Natural killer cell (primary cell): ENCODE measurements around the gene RPL29. TPM values are rescaled to one million over a fixed set of nuclear protein-coding genes. Genes with fewer than 3 reads are reported as not detected.
"Not testable (repeated sequence)": the region's sequence is repeated elsewhere in the genome, so short reads cannot be mapped to it uniquely, and the experiment has no call there.

Experiments used
- ATAC-seq, 3 donors: fragments of 150-1000 bp in 2 of 3; fragments of 200-7000 bp in 1 of 3; cut with Tn5 transposase; 1 replicate in 1 of 3; 2 replicates in 2 of 3; pipeline ENCODE4 v1.10.0; 2021; ENCODE audit warnings: mild to moderate bottlenecking in 2 of 3, moderate library complexity in 2 of 3
- DNase-seq, 2 donors: peaks; one replicate each; pipeline versions ENCODE4 v3.0.0 to v3.0.0-alpha.2; 2013 to 2021; ENCODE audit warnings: mixed read lengths in 1 of 2
- H3K27ac ChIP-seq: one replicate; pipeline ENCODE4 v1.5.1; 2013; ENCODE audit warnings: mild to moderate bottlenecking, low read length
- H3K27me3 ChIP-seq: one replicate; pipeline ENCODE4 v1.6.1; 2013; ENCODE audit warnings: low read length; ENCODE audit not compliant: control insufficient read depth, insufficient read depth
- H3K36me3 ChIP-seq: one replicate; pipeline ENCODE4 v1.6.1; 2013; ENCODE audit warnings: low read length; ENCODE audit not compliant: control insufficient read depth, insufficient read depth
- H3K4me1 ChIP-seq: one replicate; pipeline ENCODE4 v1.6.1; 2013; ENCODE audit warnings: low read length; ENCODE audit not compliant: control insufficient read depth, insufficient read depth
- H3K4me3 ChIP-seq: one replicate; pipeline ENCODE4 v1.5.1; 2013; ENCODE audit warnings: low read length
- H3K9me3 ChIP-seq: one replicate; pipeline ENCODE4 v1.6.1; 2013; ENCODE audit warnings: low read length; ENCODE audit not compliant: control insufficient read depth, insufficient read depth
- H3K27ac Mint-ChIP-seq, 2 donors: one replicate each; pipeline ENCODE4 v1.8.0; 2022; ENCODE audit warnings: mild to moderate bottlenecking in 2 of 2, mixed read lengths in 2 of 2, moderate library complexity in 1 of 2
- H3K27me3 Mint-ChIP-seq, 2 donors: one replicate each; pipeline ENCODE4 v1.8.0; 2022; ENCODE audit warnings: low read depth in 2 of 2, mixed read lengths in 2 of 2
- H3K36me3 Mint-ChIP-seq: one replicate; pipeline ENCODE4 v1.8.0; 2022; ENCODE audit warnings: mixed read lengths
- H3K4me1 Mint-ChIP-seq, 2 donors: one replicate each; pipeline ENCODE4 v1.8.0; 2022; ENCODE audit warnings: mixed read lengths in 2 of 2
- H3K4me3 Mint-ChIP-seq: one replicate; pipeline ENCODE4 v1.8.0; 2022; ENCODE audit warnings: mild to moderate bottlenecking, moderate library complexity, mixed read lengths
- H3K9me3 Mint-ChIP-seq, 2 donors: one replicate each; pipeline ENCODE4 v1.8.0; 2022; ENCODE audit warnings: mixed read lengths in 2 of 2
- WGBS: methylation state at CpG from one replicate; pipeline ENCODE4 v1.1.7; 2013; ENCODE audit warnings: missing lambda C conversion rate; ENCODE audit not compliant: insufficient coverage; 5-methylcytosine and 5-hydroxymethylcytosine counted together
- intact Hi-C: fragments of 100-400 bp; cut with micrococcal nuclease; formaldehyde crosslinking; loops from one replicate; pipeline ENCODE4 v1.14.2; 2022
- total RNA-seq, 4 donors: library from RNA; stranded (reverse); fragments of 120-200 nt in 1 of 4; gene quantifications; one replicate each; pipeline versions ENCODE4 v1.2.3 to v1.2.4, GENCODE V29; 2013 to 2022
- TF ChIP-seq, protein P1 (sequence below): fragments of 200-600 bp; IDR thresholded peaks from one replicate; pipeline ENCODE4 v1.8.0; 2022; ENCODE audit warnings: antibody characterized with exemption

The RPL29 gene
- total RNA-seq, 3 donors from 2014 or later (not counting 1 experiment from before 2014, with no cell fraction given): 486 to 819 (median 797) TPM

DNA sequence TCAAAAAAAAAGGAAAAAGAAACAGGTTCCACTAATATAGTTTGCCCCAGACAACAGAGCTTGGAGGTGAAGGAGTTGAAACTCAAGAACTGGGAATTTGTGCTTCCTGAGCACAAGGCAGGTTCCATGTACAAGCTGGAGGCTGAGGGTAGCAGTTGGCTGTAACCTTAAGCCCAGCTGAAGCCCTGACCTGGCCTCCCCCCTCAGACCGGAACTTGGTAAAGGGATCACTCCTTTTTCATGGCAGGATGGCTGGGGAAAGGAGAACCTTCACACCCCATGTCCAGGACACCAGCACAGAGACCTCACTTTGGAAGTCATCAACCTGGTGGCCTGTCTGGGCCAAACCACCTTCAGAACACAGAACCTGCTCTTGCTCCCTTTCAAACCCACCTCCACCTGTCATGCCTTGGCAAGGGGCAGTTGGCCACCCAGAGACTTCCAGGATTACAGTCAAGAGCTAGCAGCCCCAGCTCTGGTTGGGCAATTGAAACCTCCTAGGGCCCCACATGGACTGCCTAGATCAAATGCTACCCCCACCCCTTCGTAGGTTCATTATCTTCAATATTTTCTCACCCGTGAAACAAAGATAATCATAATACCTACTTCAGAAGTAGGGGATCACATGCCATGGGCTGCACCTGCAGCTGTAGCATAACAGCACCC is 3.5 kb downstream of the RPL29 start:
- TF ChIP-seq, protein P1, sequence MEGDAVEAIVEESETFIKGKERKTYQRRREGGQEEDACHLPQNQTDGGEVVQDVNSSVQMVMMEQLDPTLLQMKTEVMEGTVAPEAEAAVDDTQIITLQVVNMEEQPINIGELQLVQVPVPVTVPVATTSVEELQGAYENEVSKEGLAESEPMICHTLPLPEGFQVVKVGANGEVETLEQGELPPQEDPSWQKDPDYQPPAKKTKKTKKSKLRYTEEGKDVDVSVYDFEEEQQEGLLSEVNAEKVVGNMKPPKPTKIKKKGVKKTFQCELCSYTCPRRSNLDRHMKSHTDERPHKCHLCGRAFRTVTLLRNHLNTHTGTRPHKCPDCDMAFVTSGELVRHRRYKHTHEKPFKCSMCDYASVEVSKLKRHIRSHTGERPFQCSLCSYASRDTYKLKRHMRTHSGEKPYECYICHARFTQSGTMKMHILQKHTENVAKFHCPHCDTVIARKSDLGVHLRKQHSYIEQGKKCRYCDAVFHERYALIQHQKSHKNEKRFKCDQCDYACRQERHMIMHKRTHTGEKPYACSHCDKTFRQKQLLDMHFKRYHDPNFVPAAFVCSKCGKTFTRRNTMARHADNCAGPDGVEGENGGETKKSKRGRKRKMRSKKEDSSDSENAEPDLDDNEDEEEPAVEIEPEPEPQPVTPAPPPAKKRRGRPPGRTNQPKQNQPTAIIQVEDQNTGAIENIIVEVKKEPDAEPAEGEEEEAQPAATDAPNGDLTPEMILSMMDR: no peak
- Mint-ChIP-seq H3K4me3 (no peak overlapping the region), H3K27me3 (no peaks in the 10 kb centered on the region), H3K4me1 (peaks cover 23 to 42% of the 10 kb centered on the region in 2 donors), H3K9me3 (no peaks in the 10 kb centered on the region), H3K36me3 (no peaks in the 10 kb centered on the region), H3K27ac (no peak overlapping the region)
- Histone ChIP-seq H3K27me3 (no peaks in the 10 kb centered on the region), H3K4me3 (no peak overlapping the region), H3K27ac (no peak overlapping the region), H3K36me3 (peaks cover 22% of the 10 kb centered on the region), H3K4me1 (peaks cover 20% of the 10 kb centered on the region), H3K9me3 (no peaks in the 10 kb centered on the region)
- WGBS: 98% methylated on average over 3 of the region's 3 CpGs
- no peak for DNase-seq
- no peak for ATAC-seq
- intact Hi-C loops: no loop called here

DNA sequence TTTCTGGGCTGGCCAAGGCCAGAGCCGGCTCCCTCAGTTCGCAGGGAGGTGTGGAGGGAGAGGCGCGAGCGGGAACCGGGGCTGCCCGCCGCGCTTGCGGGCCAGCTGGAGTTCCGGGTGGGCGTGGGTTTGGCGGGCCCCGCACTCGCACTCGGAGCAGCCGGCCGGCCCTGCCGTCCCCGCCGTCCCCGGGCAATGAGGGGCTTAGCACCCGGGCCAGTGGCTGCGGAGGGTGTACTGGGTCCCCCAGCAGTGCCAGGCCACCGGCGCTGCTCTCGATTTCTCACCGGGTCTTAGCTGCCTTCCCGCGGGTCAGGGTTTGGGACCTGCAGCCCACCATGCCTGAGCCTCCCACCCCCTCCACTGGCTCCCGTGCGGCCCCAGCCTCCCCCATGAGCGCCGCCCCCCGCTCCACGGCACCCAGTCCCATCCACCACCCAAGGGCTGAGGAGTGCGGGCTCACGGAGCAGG is 5.2 kb downstream of the RPL29 start:
- H3K9me3 ChIP-seq, ATAC-seq, H3K27ac ChIP-seq, H3K27me3 Mint-ChIP-seq, H3K4me3 Mint-ChIP-seq, H3K9me3 Mint-ChIP-seq, H3K27ac Mint-ChIP-seq, DNase-seq, H3K27me3 ChIP-seq, intact Hi-C loops, H3K36me3 Mint-ChIP-seq, H3K4me3 ChIP-seq: not testable (repeated sequence)
- peaks cover 19 to 37% of the 10 kb centered on the region in 2 donors for H3K4me1 Mint-ChIP-seq
- H3K36me3 ChIP-seq: peaks cover 22% of the 10 kb centered on the region
- 96% methylated on average over 36 of the region's 38 CpGs for WGBS
- H3K4me1 ChIP-seq: peaks cover 16% of the 10 kb centered on the region

DNA sequence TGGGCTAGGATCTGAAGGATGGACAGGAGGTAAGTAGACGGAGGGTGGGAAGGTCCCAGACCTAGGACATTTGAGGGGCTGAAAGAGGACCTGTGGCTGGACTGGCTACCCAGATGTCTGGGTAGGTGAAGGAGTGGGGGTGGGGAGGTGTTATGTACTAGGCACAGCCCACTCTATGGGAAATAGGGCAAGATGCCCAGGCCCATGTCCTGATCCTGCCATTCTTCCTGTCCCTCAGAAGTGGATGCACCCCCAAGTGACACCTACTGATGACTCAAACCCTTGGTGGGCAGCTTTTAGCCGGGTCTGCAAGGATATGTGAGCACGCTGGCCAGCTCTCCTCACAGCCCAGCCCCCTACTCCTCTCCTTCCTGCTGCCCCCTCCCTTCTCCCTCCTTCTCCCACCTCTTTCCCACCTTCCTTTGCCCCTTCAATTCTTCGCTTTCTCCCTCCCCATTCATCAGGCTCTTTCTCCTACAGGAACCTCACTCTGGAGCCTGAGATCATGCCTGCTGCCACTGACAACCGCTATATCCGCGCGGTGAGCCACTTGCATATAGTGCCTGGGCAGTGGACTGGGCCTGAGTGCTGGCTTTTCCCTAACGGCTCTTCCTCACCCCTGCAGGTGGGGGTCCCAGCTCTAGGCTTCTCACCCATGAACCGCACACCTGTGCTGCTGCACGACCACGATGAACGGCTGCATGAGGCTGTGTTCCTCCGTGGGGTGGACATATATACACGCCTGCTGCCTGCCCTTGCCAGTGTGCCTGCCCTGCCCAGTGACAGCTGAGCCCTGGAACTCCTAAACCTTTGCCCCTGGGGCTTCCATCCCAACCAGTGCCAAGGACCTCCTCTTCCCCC is 7.2 kb downstream of the RPL29 start:
- H3K4me1 Mint-ChIP-seq: peaks cover 8 to 22% of the 10 kb centered on the region in 2 donors
- TF ChIP-seq, protein P1: no peak
- H3K27me3 ChIP-seq: no peaks in the 10 kb centered on the region

DNA sequence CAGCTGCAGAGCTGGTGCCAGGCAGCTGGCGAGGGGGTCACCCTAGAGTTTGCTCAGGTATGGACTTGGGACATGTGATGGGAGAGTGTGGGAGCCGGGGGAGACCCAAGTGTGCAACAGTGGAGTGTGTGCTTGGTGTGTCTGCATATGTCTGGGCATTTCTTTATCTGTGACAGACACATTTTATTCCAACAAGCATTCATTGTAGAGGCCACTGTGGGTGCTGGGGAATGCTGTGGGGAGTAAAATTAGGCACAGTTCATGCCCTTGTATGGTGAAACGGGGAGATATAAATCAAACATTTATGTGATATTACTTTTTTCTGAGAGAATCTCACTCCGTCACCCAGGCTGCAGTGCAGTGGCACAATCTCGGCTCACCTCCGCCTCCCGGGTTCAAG is 8.1 kb downstream of the RPL29 start:
- Mint-ChIP-seq H3K9me3 (no peaks in the 10 kb centered on the region), H3K27me3 (no peaks in the 10 kb centered on the region), H3K4me1 (peaks cover 13 to 28% of the 10 kb centered on the region in 2 donors), H3K36me3 (no peaks in the 10 kb centered on the region), H3K27ac (peak overlapping the region in 1 of 2 donors; percentile 46), H3K4me3 (no peak overlapping the region)
- H3K9me3 ChIP-seq: no peaks in the 10 kb centered on the region
- ATAC-seq (no peak), DNase-seq (no peak)
- H3K36me3 ChIP-seq: peaks cover 3% of the 10 kb centered on the region
- TF ChIP-seq, protein P1: no peak
- WGBS: 95% methylated on average over 7 of the region's 7 CpGs
- intact Hi-C loops: no loop called here
- H3K27me3 ChIP-seq: no peaks in the 10 kb centered on the region
- no peak overlapping the region for H3K27ac ChIP-seq
- peaks cover 13% of the 10 kb centered on the region for H3K4me1 ChIP-seq
- H3K4me3 ChIP-seq: no peak overlapping the region

More for the DNA sequence above, 7.2 kb downstream of the RPL29 start:
- H3K27ac Mint-ChIP-seq: peak overlapping the region in 1 of 2 donors; percentile 46
- H3K4me3 ChIP-seq: no peak overlapping the region
- H3K36me3 ChIP-seq: peaks cover 9% of the 10 kb centered on the region
- no peaks in the 10 kb centered on the region for H3K9me3 Mint-ChIP-seq
- intact Hi-C loops: no loop called here
- H3K27ac ChIP-seq: no peak overlapping the region
- H3K9me3 ChIP-seq: no peaks in the 10 kb centered on the region
- H3K4me1 ChIP-seq: peaks cover 6% of the 10 kb centered on the region
- ATAC-seq (no peak), DNase-seq (no peak)
- no peak overlapping the region for H3K4me3 Mint-ChIP-seq
- 82% methylated on average over 15 of the region's 15 CpGs for WGBS
- no peaks in the 10 kb centered on the region for H3K27me3 Mint-ChIP-seq
- no peaks in the 10 kb centered on the region for H3K36me3 Mint-ChIP-seq
